NCI-H748 (cell line): Measurements from ENCODE around the gene SLC30A1.
A peak's percentile ranks its signal among the peaks of the same experiment; 100 is the strongest.
"Not testable (repeated sequence)": the region's sequence is repeated elsewhere in the genome, so short reads cannot be mapped to it uniquely, and the experiment has no call there.

Experiments
- DNase-seq: peaks from one replicate; lab custom pipeline; 2025; ENCODE audit not compliant: unreplicated experiment; lab: John Stamatoyannopoulos, UW

Gene SLC30A1

GRCh38 chr1:211587123-211587522 is 8.2 kb upstream of the SLC30A1 start:
- DNase-seq, result no peak

- no peak for DNase-seq
Observed at GRCh38 chr1:211586538-211586937, 7.6 kb upstream of the SLC30A1 start.

GRCh38 chr1:211583011-211583992 is 4.3 kb upstream of the SLC30A1 start:
- no peak for DNase-seq

DNA sequence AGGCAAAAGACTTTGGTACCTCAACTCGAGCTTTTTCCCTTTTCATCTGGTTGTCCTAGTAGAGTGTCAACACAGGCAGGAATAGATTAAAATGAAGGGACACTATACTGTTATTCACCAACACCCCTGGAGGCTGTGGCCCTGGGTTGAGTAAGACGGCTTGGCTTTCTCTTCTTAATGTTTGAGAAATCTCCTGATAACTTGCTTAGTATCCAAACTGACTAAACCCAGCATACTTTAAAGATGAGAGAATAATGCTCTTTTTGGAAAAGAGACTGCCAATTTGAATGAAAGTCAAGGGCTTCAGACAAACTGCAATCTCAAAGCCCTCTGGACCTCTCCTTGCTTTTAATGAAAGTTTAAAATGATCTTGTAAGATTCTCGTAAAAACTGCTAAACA is 2.6 kb upstream of the SLC30A1 start:
- DNase-seq, result no peak

DNA sequence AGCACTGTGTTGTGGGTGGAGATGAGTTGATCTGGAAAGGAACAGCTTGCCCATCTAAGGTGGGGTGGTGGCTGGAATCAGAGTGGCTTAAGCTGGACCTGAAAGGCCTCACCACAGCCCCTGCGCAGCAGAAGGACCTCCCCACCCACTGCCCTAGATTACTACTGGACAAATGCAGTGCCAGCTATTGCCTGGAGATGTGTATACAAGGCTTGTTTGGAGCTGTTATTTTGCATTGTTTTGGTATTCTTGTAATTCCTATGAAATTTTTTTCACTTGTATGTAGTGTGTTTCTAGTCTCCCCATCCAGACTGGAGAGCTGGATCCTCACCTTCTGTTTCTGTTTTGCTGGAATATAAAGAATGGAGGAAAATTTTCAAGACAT is 1.3 kb upstream of the SLC30A1 start:
- DNase-seq, result no peak

GRCh38 chr1:211579440-211580302 is 710 bp upstream of the SLC30A1 start:
- peak; percentile 83 for DNase-seq

DNA sequence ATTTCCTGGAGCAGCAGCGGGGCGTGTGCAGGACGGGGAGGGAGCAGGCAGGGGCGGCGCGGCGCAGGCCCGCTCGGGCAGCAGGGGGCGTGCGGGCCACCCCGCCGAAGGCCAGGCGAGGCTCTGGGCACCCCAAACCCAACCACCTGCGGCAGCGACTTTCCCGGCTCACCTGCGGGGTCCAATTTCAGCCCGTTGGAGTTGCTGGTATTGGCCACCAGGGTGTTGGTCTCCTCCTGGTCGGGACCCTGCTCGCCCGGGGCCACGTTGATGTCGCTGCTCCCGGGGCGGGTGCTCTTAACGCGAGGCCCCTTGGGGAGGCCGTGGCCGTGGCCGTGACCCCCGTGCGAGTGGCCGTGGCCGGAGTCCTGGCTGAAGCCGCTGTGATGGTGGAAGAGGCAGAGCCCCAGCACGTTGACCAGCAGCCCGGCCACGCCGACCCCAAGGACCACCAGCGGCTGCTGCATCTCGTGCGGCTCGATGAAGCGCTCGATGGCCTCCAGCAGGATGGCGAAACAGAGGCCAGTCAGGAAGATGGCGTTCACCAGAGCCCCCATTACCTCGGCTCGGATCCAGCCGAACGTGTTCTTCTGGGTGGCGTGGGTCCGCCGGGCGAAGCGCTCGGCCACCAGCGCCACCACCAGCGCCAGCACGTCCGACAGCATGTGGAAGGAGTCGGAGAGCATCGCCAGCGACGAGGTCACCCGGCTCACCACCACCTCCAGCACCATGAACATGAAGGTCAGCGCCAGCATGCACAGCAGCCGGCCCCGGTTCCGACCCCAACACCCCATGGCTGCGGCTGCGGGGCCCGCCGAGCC is 932 bp downstream of the SLC30A1 start:
- peak; percentile 58 for DNase-seq

DNA sequence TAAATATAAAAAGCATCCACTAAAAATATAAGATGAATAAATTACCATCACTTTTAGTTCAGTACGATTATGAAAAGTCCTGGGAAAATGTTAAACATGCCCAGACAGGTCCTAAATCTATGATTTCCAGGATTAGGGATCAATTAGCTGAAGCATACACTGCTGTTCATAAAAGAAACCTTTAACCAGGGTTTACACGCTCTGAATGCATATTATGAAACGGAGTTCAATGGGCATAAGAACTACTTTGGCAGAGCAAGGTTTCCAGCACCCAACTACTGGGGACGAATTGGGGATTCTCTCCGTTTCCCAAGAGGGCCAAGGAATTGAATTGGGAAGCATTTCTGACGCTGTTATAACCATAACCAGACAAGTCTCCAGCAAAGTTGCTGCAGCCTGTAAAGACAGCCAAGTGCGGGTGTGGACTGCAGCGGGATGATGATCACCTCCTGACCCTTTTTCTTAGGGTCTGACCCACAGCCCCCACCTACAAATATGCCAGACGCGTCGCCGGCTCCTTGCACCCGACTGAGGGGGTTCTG is 1.6 kb downstream of the SLC30A1 start:
- peak; percentile 35 for DNase-seq

DNA sequence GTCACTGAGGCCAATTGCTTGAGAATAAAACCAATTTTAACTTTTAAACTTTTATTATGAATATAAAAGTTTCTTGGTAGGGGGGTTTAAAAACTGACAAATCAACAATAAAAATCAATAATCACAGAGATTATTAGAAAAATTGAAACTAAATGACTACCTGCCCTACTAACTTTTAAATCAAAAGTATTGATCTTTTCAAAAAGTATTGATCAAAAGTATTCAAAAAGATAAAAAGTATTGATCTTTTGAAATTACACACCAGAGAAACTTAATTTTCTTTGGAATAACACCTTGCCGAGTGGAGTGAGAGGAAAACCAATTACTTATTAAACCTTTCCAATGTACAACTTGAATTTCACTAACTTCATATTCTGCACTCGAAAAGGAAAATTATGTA is 2.2 kb downstream of the SLC30A1 start:
- DNase-seq, result no peak

DNA sequence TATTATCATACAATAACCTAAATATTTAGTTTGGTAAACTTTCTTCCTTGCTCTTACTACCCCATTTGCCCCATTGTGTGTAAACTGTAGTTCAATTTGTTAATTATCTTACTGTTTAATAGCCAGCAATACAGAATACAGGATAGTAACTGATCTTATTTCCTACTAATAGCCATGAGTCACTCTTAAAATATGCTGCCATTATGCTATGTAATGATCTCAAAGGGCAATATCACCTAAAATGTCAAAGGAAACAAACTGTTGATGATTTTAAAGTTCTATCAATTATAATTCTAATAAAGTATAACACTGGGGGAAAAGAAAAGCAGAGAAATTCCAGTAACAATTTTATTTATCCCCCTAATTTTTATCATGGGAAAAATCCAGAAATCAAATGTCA is 4.3 kb downstream of the SLC30A1 start:
- DNase-seq, result no peak

GRCh38 chr1:211571998-211572397 is 7.0 kb downstream of the SLC30A1 start:
- no peak for DNase-seq

DNA sequence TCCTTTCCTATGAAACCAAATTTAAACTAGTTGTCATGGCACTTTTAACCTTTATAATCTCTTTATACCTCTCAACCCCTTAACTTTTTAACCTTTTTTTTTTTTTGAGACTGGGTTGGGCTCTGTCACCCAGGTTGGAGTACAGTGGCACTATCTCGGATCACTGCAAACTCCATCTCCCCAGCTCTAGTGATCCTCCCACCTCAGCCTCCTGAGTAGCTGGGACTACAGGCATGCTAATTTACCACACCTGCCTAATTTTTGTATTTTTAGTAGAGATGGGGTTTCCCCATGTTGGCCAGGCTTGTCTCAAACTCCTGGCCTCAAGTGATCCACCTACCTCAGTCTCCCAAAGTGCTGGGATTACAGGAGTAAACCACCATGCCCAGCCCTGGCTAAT is 8.6 kb downstream of the SLC30A1 start:
- not testable (repeated sequence) for DNase-seq

DNA sequence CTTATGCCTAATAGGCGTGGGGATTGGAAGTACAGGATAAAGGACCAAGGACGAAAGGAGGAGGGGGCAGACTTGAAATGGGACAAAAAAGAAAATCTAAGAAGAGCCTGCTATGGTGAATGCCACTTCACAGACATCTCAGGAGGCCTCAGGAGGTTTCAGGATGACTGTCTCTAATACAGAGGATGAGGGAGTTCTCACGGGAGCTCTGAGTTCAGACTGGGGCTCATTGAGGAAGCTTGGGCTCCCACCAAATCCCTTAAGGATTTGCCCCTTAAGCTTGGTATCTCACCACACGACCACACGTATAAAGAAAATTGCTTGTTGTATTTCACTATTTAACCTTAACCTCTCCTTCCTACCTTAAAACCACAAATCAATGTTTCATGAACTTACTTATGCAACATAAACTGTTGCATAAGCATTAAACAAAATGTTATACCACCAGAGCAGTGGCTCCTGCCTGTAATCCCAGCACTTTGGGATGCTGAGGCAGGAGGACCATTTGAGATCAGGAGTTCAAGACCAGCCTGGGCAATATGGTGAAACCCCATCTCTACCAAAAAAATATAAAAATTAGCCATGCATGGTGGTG is 12.4 kb downstream of the SLC30A1 start:
- no peak for DNase-seq

DNA sequence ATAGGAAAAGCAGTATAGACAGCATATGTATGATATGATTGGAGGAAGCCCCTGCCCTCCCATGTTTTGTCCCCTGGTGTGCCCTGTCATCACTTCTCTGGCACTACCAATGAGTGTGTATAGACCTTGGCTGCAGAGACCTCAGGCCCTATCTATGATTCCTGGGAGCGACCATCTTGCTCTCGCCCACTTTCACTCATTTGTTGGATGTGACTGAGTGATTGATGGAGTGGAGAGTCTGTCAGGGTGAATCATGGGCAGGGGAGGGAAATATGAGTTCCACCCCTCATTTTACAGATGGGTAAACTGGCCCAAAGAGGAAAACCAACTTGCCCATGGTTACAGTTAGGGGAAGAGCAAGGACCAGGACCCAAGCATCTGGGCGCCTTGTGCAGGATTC is 14.9 kb downstream of the SLC30A1 start:
- no peak for DNase-seq

DNA sequence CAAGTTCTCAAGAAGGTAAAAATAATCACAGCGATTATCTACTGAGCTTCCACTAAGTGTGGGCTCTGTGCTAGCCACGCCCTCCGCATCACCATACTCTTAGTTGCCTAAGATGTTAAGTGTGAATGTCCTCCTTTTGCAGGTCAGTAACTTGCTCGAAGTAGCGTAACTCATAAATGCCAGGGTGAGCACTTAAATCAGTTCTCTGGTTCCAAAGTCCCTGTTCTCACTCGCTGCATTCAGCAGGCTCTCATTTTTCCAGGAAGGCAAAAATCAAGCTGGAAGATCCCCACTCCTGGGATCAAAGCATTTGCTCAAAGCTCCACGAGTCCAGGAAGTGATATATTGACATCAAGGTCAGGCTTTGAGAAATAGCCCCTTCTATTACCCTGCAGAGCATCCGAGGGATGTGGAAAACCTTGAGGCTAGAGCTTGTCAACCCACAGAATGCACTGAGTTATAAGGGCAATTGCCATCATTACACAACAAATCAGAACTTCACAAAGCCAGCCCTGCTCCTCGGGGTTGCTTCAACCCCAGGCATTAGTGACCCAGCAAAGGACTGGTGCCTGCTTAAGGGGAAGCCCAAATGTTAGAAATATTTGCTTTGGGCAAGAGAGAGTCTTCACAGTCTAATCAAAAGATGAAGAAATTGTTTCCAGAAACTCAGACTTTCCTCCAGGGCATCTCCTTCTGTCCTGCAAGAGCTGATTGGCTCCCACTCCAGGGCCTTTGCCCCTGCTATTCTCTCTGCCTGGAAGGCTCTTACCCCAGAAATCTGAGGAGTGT is 19.5 kb downstream of the SLC30A1 start:
- DNase-seq, result no peak

DNA sequence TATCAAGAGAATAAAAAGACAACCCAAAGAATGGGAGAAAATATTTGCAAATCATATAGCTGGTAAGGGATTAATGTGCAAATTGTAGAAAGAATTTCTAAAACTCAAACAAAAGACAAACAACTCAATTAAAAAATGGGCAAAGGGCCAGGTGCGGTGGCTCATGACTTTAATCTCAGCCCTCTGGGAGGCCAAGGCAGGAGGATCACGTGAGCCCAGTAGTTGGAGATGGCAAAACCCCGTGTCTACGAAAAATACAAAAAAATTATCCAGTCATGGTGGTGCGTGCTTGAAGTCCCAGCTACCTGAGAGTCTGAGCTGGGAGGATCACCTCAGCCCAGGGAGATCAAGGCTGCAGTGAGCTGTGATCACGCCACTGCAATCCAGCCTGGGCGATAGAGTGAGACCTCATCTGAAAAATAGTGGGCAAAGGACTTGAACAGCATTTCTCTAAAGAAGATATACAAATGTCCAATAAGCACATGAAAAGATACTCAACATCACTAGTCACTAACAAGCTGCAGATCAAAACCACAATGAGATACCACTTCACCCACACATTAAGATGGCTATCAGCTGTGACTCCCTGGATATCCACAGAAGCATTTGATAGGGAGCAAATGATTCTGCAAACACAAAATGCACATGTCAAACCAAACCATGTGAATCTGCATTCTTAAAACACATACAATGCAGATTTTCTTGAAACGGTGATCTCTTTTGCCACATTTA is 20.9 kb downstream of the SLC30A1 start:
- no peak for DNase-seq

- DNase-seq, result no peak
Observed at GRCh38 chr1:211553549-211553948, 25.4 kb downstream of the SLC30A1 start.

DNA sequence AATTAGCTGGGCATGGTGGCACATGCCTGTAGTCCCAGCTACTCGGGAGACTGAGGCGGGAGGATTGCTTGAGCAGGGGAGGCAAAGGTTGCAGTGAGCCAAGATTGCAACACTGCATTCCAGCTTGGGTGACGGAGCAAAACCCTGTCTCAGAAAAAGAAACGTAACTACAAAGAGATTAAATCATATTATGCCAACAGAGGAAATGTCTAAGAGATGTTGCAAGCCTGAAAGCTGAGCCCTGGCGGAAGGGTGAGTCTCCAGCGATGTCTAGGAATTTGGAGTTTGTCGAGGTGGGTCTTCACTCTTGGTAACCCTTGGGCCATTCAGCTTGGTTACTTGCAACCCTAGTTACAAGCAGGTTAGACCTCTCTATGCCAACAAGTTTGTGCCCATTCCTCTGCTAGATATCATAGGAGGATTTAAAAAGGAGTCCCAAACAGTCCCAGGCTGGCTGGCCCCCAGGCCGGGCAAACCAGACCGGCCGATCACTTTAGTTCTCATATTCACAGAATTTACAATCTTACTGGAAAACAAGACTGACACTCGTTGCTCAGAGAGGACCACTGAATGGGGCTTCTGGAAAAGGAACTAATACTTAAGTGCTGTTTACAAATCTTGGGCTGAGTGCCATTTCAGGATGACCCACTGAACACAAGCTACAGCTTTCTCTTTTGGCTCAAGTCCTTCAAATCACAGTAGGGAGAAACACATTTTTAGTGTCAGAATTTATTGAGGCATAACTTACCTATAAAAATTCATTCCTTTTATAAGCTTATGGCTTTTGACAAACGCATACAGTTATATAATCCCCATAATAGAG is 27.1 kb downstream of the SLC30A1 start:
- DNase-seq, result no peak
